ENCODE measurements around the gene VPS45. TPM values are rescaled to one million over a fixed set of nuclear protein-coding genes. Genes with fewer than 3 reads are reported as not detected.
"Not testable (repeated sequence)": the region's sequence is repeated elsewhere in the genome, so short reads cannot be mapped to it uniquely, and the experiment has no call there.

VPS45 gene
- total and polyA plus RNA-seq, 2 donors from 2014 or later = 33.1 to 41.7 TPM

- Histone ChIP-seq H3K27me3 (ENCODE audit: control insufficient read depth, insufficient read depth, low read length) (no peaks in the 10 kb centered on the region), H3K4me3 (ENCODE audit: low read length in 3 of 3) (no peak overlapping the region), H3K27ac (ENCODE audit: low read depth in 2 of 2, low read length in 2 of 2) (no peak overlapping the region), H3K4me1 (ENCODE audit: control insufficient read depth in 2 of 3, insufficient read depth in 2 of 3, low read depth in 1 of 3, low read length in 3 of 3) (no peaks in the 10 kb centered on the region), H3K36me3 (ENCODE audit: control insufficient read depth in 2 of 3, insufficient read depth in 3 of 3, low read length in 3 of 3) (no peaks in the 10 kb centered on the region), H3K9me3 (ENCODE audit: control insufficient read depth in 2 of 3, insufficient read depth in 1 of 3, low read length in 3 of 3) (no peaks in the 10 kb centered on the region), H3K9ac (ENCODE audit: low read length in 3 of 3) (no peak overlapping the region)
- intact Hi-C loops (cut with DNase I) = no loop called here
- DNase-seq (no peak), FAIRE-seq (no peak)
- no peak for TF ChIP-seq CTCF (IDR thresholded peaks at IDR 0.05; ENCODE audit: borderline replicate concordance, extremely low read depth, insufficient read depth)
These were observed 13.7 kb upstream of the VPS45 start for GRCh38 chr1:150053926-150054325.

- DNase-seq; H3K4me3 ChIP-seq (ENCODE audit: low read length in 3 of 3); intact Hi-C loops (cut with DNase I); H3K9ac ChIP-seq (ENCODE audit: low read length in 3 of 3); H3K4me1 ChIP-seq (ENCODE audit: control insufficient read depth in 2 of 3, insufficient read depth in 2 of 3, low read depth in 1 of 3, low read length in 3 of 3); H3K9me3 ChIP-seq (ENCODE audit: control insufficient read depth in 2 of 3, insufficient read depth in 1 of 3, low read length in 3 of 3); H3K36me3 ChIP-seq (ENCODE audit: control insufficient read depth in 2 of 3, insufficient read depth in 3 of 3, low read length in 3 of 3); H3K27ac ChIP-seq (ENCODE audit: low read depth in 2 of 2, low read length in 2 of 2); FAIRE-seq; H3K27me3 ChIP-seq (ENCODE audit: control insufficient read depth, insufficient read depth, low read length): not testable (repeated sequence)
These were observed 12.1 kb upstream of the VPS45 start for GRCh38 chr1:150055507-150055906.

- Histone ChIP-seq H3K9me3 (ENCODE audit: control insufficient read depth in 2 of 3, insufficient read depth in 1 of 3, low read length in 3 of 3) (no peaks in the 10 kb centered on the region), H3K9ac (ENCODE audit: low read length in 3 of 3) (no peak overlapping the region), H3K36me3 (ENCODE audit: control insufficient read depth in 2 of 3, insufficient read depth in 3 of 3, low read length in 3 of 3) (no peaks in the 10 kb centered on the region), H3K4me3 (ENCODE audit: low read length in 3 of 3) (no peak overlapping the region), H3K4me1 (ENCODE audit: control insufficient read depth in 2 of 3, insufficient read depth in 2 of 3, low read depth in 1 of 3, low read length in 3 of 3) (no peaks in the 10 kb centered on the region), H3K27ac (ENCODE audit: low read depth in 2 of 2, low read length in 2 of 2) (no peak overlapping the region), H3K27me3 (ENCODE audit: control insufficient read depth, insufficient read depth, low read length) (no peaks in the 10 kb centered on the region)
- intact Hi-C loops (cut with DNase I) = no loop called here
- no peak for DNase-seq
- no peak for FAIRE-seq
- TF ChIP-seq CTCF (IDR thresholded peaks at IDR 0.05; ENCODE audit: borderline replicate concordance, extremely low read depth, insufficient read depth) = no peak
These were observed 11.2 kb upstream of the VPS45 start for GRCh38 chr1:150056407-150056806.

- Histone ChIP-seq H3K4me1 (ENCODE audit: control insufficient read depth in 2 of 3, insufficient read depth in 2 of 3, low read depth in 1 of 3, low read length in 3 of 3) (no peaks in the 10 kb centered on the region), H3K36me3 (ENCODE audit: control insufficient read depth in 2 of 3, insufficient read depth in 3 of 3, low read length in 3 of 3) (no peaks in the 10 kb centered on the region), H3K9ac (ENCODE audit: low read length in 3 of 3) (no peak overlapping the region), H3K4me3 (ENCODE audit: low read length in 3 of 3) (no peak overlapping the region), H3K27ac (ENCODE audit: low read depth in 2 of 2, low read length in 2 of 2) (no peak overlapping the region), H3K27me3 (ENCODE audit: control insufficient read depth, insufficient read depth, low read length) (no peaks in the 10 kb centered on the region), H3K9me3 (ENCODE audit: control insufficient read depth in 2 of 3, insufficient read depth in 1 of 3, low read length in 3 of 3) (no peaks in the 10 kb centered on the region)
- no peak for FAIRE-seq
- intact Hi-C loops (cut with DNase I) = no loop called here
- TF ChIP-seq CTCF (IDR thresholded peaks at IDR 0.05; ENCODE audit: borderline replicate concordance, extremely low read depth, insufficient read depth) = no peak
- DNase-seq = no peak
These were observed 7.3 kb upstream of the VPS45 start for GRCh38 chr1:150060260-150060659.

All from kidney (tissue), 14 donors.